HL-60 (cell line): ENCODE data around the gene GOLGB1.
"Not testable (repeated sequence)": the region's sequence is repeated elsewhere in the genome, so short reads cannot be mapped to it uniquely, and the experiment has no call there.

Experiments
- DNase-seq, 2 experiments: peaks; one replicate each; pipeline ENCODE4 v3.0.0-alpha.2; 2010 to 2020; ENCODE audit warnings: low read depth in 1 of 2, low spot score in 1 of 2
- H3K27ac ChIP-seq: fragments of 250-450 bp; sonication (Bioruptor Pico); replicated peaks from 2 replicates; pipeline ENCODE4 v1.5.1; 2020; ENCODE audit warnings: mild to moderate bottlenecking, moderate library complexity
- H3K27me3 ChIP-seq: fragments of 250-450 bp; sonication (Bioruptor Pico); 2 replicates; pipeline ENCODE4 v1.5.1; 2021; ENCODE audit warnings: mild to moderate bottlenecking, moderate library complexity; ENCODE audit not compliant: insufficient read depth, poor library complexity, severe bottlenecking
- H3K4me3 ChIP-seq: replicated peaks from 2 replicates; pipeline ENCODE4 v1.5.1; 2011; ENCODE audit warnings: mild to moderate bottlenecking, control low read depth, low read length; ENCODE audit not compliant: insufficient read depth
- GABPA ChIP-seq: IDR thresholded peaks from 2 replicates; pipeline ENCODE4 v1.6.1; 2012; ENCODE audit warnings: low read depth
- POLR2AphosphoS5 ChIP-seq: IDR thresholded peaks from 2 replicates; pipeline ENCODE4 v1.6.1; 2012; ENCODE audit warnings: low read depth
- SPI1 ChIP-seq: IDR thresholded peaks from 2 replicates; pipeline ENCODE4 v1.6.1; 2012; ENCODE audit warnings: low read depth, mild to moderate bottlenecking, borderline replicate concordance
- TF ChIP-seq, protein P1 (sequence below): IDR thresholded peaks from one replicate; pipeline ENCODE4 v1.5.1; 2011; ENCODE audit warnings: low read length, control low read depth, inconsistent platforms; ENCODE audit not compliant: insufficient read depth
- TF ChIP-seq, protein P2 (sequence below): IDR thresholded peaks from 2 replicates; pipeline ENCODE4 v1.6.1; 2012; ENCODE audit warnings: low read depth; ENCODE audit not compliant: insufficient replicate concordance

GOLGB1 gene

DNA sequence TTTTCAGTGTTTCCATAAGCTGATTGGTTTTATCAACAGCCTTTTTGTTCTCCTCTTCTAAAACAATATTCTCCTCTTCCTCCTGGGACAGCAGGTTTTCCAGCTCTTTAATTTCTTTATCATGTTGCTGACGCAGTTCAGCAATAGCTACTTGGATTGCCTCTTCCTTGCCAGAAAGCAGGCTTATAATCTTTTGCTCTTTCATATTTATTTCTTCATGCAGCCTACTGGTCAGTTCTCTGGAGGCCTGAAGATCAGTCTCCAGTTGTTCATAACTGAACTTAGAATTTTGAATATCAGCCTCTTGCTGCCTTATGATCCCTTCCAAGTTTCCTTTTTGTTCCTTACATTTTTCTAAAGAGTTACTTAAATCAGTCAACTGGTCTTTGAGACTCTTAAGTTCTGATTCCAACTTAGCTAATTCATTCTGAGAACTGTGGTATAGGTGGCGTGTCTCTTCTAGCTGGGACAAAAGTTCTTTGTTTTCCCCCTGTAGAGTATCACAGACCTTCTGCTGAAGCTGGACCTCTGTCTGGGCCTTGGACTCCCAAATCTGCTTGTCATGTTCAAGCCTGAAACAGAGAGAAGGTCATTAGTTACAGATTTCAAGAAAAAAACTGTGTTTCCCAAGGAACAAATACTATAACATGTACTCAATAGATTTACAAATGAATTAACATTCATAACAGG is 57.4 kb downstream of the GOLGB1 start:
- no peak for DNase-seq
- Histone ChIP-seq H3K4me3 (no peak overlapping the region), H3K27me3 (no peaks in the 10 kb centered on the region), H3K27ac (no peak overlapping the region)
- no peak for TF ChIP-seq SPI1
- TF ChIP-seq, protein P1, sequence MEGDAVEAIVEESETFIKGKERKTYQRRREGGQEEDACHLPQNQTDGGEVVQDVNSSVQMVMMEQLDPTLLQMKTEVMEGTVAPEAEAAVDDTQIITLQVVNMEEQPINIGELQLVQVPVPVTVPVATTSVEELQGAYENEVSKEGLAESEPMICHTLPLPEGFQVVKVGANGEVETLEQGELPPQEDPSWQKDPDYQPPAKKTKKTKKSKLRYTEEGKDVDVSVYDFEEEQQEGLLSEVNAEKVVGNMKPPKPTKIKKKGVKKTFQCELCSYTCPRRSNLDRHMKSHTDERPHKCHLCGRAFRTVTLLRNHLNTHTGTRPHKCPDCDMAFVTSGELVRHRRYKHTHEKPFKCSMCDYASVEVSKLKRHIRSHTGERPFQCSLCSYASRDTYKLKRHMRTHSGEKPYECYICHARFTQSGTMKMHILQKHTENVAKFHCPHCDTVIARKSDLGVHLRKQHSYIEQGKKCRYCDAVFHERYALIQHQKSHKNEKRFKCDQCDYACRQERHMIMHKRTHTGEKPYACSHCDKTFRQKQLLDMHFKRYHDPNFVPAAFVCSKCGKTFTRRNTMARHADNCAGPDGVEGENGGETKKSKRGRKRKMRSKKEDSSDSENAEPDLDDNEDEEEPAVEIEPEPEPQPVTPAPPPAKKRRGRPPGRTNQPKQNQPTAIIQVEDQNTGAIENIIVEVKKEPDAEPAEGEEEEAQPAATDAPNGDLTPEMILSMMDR: no peak
- no peak for TF ChIP-seq GABPA
- TF ChIP-seq, protein P2, sequence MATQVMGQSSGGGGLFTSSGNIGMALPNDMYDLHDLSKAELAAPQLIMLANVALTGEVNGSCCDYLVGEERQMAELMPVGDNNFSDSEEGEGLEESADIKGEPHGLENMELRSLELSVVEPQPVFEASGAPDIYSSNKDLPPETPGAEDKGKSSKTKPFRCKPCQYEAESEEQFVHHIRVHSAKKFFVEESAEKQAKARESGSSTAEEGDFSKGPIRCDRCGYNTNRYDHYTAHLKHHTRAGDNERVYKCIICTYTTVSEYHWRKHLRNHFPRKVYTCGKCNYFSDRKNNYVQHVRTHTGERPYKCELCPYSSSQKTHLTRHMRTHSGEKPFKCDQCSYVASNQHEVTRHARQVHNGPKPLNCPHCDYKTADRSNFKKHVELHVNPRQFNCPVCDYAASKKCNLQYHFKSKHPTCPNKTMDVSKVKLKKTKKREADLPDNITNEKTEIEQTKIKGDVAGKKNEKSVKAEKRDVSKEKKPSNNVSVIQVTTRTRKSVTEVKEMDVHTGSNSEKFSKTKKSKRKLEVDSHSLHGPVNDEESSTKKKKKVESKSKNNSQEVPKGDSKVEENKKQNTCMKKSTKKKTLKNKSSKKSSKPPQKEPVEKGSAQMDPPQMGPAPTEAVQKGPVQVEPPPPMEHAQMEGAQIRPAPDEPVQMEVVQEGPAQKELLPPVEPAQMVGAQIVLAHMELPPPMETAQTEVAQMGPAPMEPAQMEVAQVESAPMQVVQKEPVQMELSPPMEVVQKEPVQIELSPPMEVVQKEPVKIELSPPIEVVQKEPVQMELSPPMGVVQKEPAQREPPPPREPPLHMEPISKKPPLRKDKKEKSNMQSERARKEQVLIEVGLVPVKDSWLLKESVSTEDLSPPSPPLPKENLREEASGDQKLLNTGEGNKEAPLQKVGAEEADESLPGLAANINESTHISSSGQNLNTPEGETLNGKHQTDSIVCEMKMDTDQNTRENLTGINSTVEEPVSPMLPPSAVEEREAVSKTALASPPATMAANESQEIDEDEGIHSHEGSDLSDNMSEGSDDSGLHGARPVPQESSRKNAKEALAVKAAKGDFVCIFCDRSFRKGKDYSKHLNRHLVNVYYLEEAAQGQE: no peak
- TF ChIP-seq POLR2AphosphoS5: no peak

DNA sequence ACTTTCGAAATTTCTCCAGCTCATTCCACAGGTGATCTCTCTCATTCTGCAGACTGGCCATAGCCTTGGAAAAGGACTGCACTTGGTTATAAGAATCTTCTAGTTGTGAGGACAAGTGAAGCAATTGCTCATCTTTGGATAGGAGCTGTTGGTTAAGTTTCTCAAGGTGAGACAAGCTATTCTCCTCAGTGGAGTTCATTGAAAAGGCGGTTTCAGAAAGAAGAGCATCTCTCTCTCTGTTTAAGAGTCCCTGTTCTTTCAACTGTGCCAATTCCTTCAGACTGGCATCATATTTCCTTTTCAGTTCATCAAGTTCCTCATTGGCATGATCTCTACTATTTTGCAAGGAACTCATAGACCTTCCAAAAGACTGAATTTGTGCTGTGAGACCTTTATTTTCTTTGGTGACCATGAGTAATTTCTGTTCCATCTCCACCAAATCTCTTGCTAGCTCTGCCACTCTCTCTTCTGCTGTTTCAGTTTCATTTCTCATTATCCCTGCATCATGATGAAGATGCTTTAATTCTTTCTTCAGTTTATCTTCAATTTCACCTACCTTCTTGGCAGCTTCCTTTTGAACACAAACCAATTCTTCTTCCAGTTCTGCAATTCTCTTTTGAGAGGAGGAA is 58.6 kb downstream of the GOLGB1 start:
- TF ChIP-seq SPI1 (no peak), GABPA (no peak), POLR2AphosphoS5 (no peak)
- TF ChIP-seq, protein P2: no peak
- TF ChIP-seq, protein P1: no peak
- Histone ChIP-seq H3K27me3 (no peaks in the 10 kb centered on the region), H3K4me3 (no peak overlapping the region), H3K27ac (no peak overlapping the region)
- DNase-seq: no peak

DNA sequence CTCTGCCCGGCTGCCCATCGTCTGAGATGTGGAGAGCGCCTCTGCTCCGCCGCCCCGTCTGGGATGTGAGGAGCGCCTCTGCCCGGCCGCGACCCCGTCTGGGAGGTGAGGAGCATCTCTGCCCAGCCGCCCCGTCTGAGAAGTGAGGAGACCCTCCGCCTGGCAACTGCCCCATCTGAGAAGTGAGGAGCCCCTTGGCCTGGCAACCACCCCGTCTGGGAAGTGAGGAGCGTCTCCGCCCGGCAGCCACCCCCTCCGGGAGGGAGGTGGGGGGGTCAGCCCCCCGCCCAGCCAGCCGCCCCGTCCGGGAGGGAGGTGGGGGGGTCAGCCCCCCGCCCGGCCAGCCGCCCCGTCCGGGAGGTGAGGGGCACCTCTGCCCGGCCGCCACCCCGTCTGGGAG is 60.8 kb downstream of the GOLGB1 start:
- not testable (repeated sequence) for H3K27me3 ChIP-seq, DNase-seq, H3K27ac ChIP-seq, H3K4me3 ChIP-seq

DNA sequence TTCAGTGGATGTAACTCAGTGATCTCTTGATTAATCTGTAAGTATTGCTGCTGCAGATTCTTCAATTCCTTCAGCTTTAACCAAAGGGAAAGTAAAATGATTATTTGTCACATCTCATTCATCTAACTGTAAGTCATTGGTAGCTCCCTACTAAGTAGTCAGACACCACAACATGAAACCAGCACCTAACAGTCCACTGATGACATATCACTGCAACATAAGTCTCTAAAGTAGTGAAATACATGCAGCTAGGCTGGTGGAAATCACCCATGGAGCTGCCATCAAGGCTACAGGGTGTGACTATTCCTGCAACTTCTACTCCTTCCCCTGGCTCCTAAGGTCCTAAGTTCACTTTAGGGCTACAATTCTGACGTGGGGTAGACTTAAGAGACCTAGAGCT is 67.7 kb downstream of the GOLGB1 start:
- DNase-seq: no peak
- no peaks in the 10 kb centered on the region for H3K27me3 ChIP-seq
- H3K4me3 ChIP-seq: no peak overlapping the region
- TF ChIP-seq GABPA (no peak), SPI1 (no peak), POLR2AphosphoS5 (no peak)
- TF ChIP-seq, protein P1: no peak
- TF ChIP-seq, protein P2: no peak
- H3K27ac ChIP-seq: no peak overlapping the region
